ENCODE results near the gene FCGR2B. TPM values are rescaled to one million over a fixed set of nuclear protein-coding genes. Genes with fewer than 3 reads are reported as not detected.
"Not testable (repeated sequence)": the region's sequence is repeated elsewhere in the genome, so short reads cannot be mapped to it uniquely, and the experiment has no call there.

The FCGR2B gene
- total RNA-seq, 1 experiment from 2014 or later, result not detected

- no peak within 1 kb of the TSS for H3K27ac ChIP-seq (ENCODE audit: insufficient read length, low read depth, low read length)
- WGBS (ENCODE audit: extremely low coverage, insufficient read length, low lambda C conversion rate), result no CpG with 5 or more reads among the region's 4 CpGs
- H3K9me3 ChIP-seq (ENCODE audit: control insufficient read depth, low read depth, low read length), result no peaks in the 10 kb centered on the region
- H3K23me2 ChIP-seq (ENCODE audit: insufficient read length, low read depth, low read length, poor library complexity, severe bottlenecking), result no peaks in the 10 kb centered on the region
- H3K79me1 ChIP-seq (ENCODE audit: insufficient read depth, low read depth, low read length, poor library complexity, severe bottlenecking), result no peaks in the 10 kb centered on the region
- H3K18ac ChIP-seq (ENCODE audit: insufficient read length, low read depth, low read length), result no peak within 1 kb of the TSS
- no peak within 1 kb of the TSS for H3T11ph ChIP-seq (ENCODE audit: low read length)
- Mint-ChIP-seq H3K36me3 (ENCODE audit: insufficient read depth in 1 of 3, low read depth in 3 of 3) (no peaks in the 10 kb centered on the region; a peak in 1 of 7 replicates), H3K9me3 (no peaks in the 10 kb centered on the region), H3K4me3 (no peak within 1 kb of the TSS), H3K4me1 (no peaks in the 10 kb centered on the region), H3K27ac (no peak within 1 kb of the TSS), H3K27me3 (ENCODE audit: low read depth) (peaks cover 7% of the 10 kb centered on the region)
- no peak for DNase-seq
- H2AFZ ChIP-seq (ENCODE audit: low read length), result no peak within 1 kb of the TSS
- H2BK12ac ChIP-seq (ENCODE audit: insufficient read length, low read depth, low read length), result no peak within 1 kb of the TSS
- no peak within 1 kb of the TSS for H3K9ac ChIP-seq (ENCODE audit: extremely low read depth, insufficient read length, low read length)
- no peak within 1 kb of the TSS for H3K23ac ChIP-seq (ENCODE audit: insufficient read length, low read depth, low read length)
- H4K20me1 ChIP-seq (ENCODE audit: control insufficient read depth, insufficient read depth, insufficient read length), result no peaks in the 10 kb centered on the region
- H4K5ac ChIP-seq (ENCODE audit: insufficient read length, low read depth, low read length), result no peak within 1 kb of the TSS
- no peak within 1 kb of the TSS for H2BK20ac ChIP-seq (ENCODE audit: low read depth, low read length, poor library complexity, severe bottlenecking)
- no peak within 1 kb of the TSS for H2BK15ac ChIP-seq (ENCODE audit: low read depth, low read length)
- H3K4me1 ChIP-seq (ENCODE audit: insufficient read depth, low read length), result no peaks in the 10 kb centered on the region
- no peak within 1 kb of the TSS for H4K91ac ChIP-seq (ENCODE audit: insufficient read length, low read depth, low read length)
- H3K4ac ChIP-seq (ENCODE audit: low read depth, low read length), result no peak within 1 kb of the TSS
- H3K27me3 ChIP-seq (ENCODE audit: insufficient read depth, low read length), result no peaks in the 10 kb centered on the region
- H3K56ac ChIP-seq (ENCODE audit: insufficient read length, low read depth, low read length), result no peak within 1 kb of the TSS
- no peak within 1 kb of the TSS for H3K14ac ChIP-seq (ENCODE audit: insufficient read depth, low read length)
- no peaks in the 10 kb centered on the region for H3K79me2 ChIP-seq (ENCODE audit: insufficient read depth, low read length)
- TF ChIP-seq, protein P1, sequence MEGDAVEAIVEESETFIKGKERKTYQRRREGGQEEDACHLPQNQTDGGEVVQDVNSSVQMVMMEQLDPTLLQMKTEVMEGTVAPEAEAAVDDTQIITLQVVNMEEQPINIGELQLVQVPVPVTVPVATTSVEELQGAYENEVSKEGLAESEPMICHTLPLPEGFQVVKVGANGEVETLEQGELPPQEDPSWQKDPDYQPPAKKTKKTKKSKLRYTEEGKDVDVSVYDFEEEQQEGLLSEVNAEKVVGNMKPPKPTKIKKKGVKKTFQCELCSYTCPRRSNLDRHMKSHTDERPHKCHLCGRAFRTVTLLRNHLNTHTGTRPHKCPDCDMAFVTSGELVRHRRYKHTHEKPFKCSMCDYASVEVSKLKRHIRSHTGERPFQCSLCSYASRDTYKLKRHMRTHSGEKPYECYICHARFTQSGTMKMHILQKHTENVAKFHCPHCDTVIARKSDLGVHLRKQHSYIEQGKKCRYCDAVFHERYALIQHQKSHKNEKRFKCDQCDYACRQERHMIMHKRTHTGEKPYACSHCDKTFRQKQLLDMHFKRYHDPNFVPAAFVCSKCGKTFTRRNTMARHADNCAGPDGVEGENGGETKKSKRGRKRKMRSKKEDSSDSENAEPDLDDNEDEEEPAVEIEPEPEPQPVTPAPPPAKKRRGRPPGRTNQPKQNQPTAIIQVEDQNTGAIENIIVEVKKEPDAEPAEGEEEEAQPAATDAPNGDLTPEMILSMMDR (conservative IDR thresholded peaks at IDR 0.05), result no peak
- H2BK120ac ChIP-seq (ENCODE audit: low read depth, low read length, poor library complexity, severe bottlenecking), result no peak within 1 kb of the TSS
- H3K4me2 ChIP-seq (ENCODE audit: insufficient read depth, insufficient read length, low read length), result no peak within 1 kb of the TSS
- no peak within 1 kb of the TSS for H2AK5ac ChIP-seq (ENCODE audit: insufficient read length, low read length)
- H2BK5ac ChIP-seq (ENCODE audit: insufficient read length, low read length), result no peak within 1 kb of the TSS
- no peak within 1 kb of the TSS for H4K8ac ChIP-seq (replicated peaks; ENCODE audit: insufficient read length, low read depth, low read length)
Measured at GRCh38 chr1:161631076-161631475, 31.9 kb upstream of the FCGR2B start, which contains the start of gene FCGR3B. Gene FCGR3B, minus strand, starts transcription at chr1:161631176. Its CDS starts 82 bp downstream, at chr1:161631094.

GRCh38 chr1:161634993-161635392, 27.9 kb upstream of the FCGR2B start:
- not testable (repeated sequence) for H3K4me1 Mint-ChIP-seq; H3K36me3 Mint-ChIP-seq (ENCODE audit: insufficient read depth in 1 of 3, low read depth in 3 of 3); H3K79me1 ChIP-seq (ENCODE audit: insufficient read depth, low read depth, low read length, poor library complexity, severe bottlenecking); H2BK5ac ChIP-seq (ENCODE audit: insufficient read length, low read length); H2BK20ac ChIP-seq (ENCODE audit: low read depth, low read length, poor library complexity, severe bottlenecking); H3K27me3 Mint-ChIP-seq (ENCODE audit: low read depth); H4K8ac ChIP-seq (replicated peaks; ENCODE audit: insufficient read length, low read depth, low read length); H4K91ac ChIP-seq (ENCODE audit: insufficient read length, low read depth, low read length); H4K20me1 ChIP-seq (ENCODE audit: control insufficient read depth, insufficient read depth, insufficient read length); H2AFZ ChIP-seq (ENCODE audit: low read length); H3K27ac ChIP-seq (ENCODE audit: insufficient read length, low read depth, low read length); H3K4me1 ChIP-seq (ENCODE audit: insufficient read depth, low read length); H3K14ac ChIP-seq (ENCODE audit: insufficient read depth, low read length); H3K4me2 ChIP-seq (ENCODE audit: insufficient read depth, insufficient read length, low read length); H3K79me2 ChIP-seq (ENCODE audit: insufficient read depth, low read length); H4K5ac ChIP-seq (ENCODE audit: insufficient read length, low read depth, low read length); H3K23ac ChIP-seq (ENCODE audit: insufficient read length, low read depth, low read length); H3K9me3 ChIP-seq (ENCODE audit: control insufficient read depth, low read depth, low read length); H3K4ac ChIP-seq (ENCODE audit: low read depth, low read length); H3K23me2 ChIP-seq (ENCODE audit: insufficient read length, low read depth, low read length, poor library complexity, severe bottlenecking); H2AK5ac ChIP-seq (ENCODE audit: insufficient read length, low read length); H3K9me3 Mint-ChIP-seq; H2BK120ac ChIP-seq (ENCODE audit: low read depth, low read length, poor library complexity, severe bottlenecking); H3K4me3 Mint-ChIP-seq; H3K9ac ChIP-seq (ENCODE audit: extremely low read depth, insufficient read length, low read length); H3K56ac ChIP-seq (ENCODE audit: insufficient read length, low read depth, low read length); H3K27ac Mint-ChIP-seq; H3T11ph ChIP-seq (ENCODE audit: low read length); H2BK15ac ChIP-seq (ENCODE audit: low read depth, low read length); DNase-seq; H2BK12ac ChIP-seq (ENCODE audit: insufficient read length, low read depth, low read length); H3K27me3 ChIP-seq (ENCODE audit: insufficient read depth, low read length); H3K18ac ChIP-seq (ENCODE audit: insufficient read length, low read depth, low read length)
- WGBS (ENCODE audit: extremely low coverage, insufficient read length, low lambda C conversion rate), result no CpG with 5 or more reads among the region's 2 CpGs

Data from H9 (cell line).